Measurements from ENCODE around the gene E2F8.
"Not testable (repeated sequence)": the region's sequence is repeated elsewhere in the genome, so short reads cannot be mapped to it uniquely, and the experiment has no call there.

The E2F8 gene, protein sequence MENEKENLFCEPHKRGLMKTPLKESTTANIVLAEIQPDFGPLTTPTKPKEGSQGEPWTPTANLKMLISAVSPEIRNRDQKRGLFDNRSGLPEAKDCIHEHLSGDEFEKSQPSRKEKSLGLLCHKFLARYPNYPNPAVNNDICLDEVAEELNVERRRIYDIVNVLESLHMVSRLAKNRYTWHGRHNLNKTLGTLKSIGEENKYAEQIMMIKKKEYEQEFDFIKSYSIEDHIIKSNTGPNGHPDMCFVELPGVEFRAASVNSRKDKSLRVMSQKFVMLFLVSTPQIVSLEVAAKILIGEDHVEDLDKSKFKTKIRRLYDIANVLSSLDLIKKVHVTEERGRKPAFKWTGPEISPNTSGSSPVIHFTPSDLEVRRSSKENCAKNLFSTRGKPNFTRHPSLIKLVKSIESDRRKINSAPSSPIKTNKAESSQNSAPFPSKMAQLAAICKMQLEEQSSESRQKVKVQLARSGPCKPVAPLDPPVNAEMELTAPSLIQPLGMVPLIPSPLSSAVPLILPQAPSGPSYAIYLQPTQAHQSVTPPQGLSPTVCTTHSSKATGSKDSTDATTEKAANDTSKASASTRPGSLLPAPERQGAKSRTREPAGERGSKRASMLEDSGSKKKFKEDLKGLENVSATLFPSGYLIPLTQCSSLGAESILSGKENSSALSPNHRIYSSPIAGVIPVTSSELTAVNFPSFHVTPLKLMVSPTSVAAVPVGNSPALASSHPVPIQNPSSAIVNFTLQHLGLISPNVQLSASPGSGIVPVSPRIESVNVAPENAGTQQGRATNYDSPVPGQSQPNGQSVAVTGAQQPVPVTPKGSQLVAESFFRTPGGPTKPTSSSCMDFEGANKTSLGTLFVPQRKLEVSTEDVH

DNA sequence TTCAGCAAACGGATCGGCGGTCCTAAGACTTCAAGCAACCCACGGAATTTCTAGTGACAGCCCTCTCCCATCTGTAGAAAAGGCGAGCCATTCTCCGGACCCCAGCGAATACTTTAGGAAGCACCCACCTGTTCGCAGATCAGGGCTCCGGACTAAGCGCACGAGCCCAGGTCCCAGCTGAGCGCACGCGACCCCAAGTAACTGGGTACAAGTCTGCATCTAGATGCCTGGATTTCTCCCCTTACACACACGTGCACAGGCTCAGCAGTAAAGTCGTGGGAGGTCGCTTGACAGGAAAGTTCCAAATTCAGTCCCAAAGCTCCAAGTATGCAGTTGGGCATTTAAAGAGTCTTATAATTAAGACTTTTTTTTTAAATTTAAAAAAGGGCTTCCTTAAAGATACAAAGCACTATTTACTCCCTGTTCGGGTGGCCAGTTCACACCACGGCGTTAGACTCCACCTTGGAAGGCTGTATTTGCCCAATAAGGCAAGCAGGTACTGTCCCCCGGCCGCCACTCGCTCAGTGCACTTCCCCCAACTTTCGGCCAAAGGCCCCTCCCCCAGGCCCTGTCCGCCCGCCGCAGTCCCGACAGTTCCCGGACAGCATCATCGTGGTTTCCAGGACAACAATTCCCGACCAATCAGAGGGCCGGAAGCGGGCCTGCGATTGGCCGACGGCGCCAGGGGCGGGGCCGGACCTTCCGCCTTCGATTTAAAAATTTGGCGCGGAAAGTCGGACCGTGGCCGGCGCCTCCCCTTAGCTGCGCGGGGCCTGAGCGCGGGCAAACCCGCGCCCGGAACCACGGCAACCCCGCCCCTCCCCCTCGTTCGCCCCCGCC, at the start of gene E2F8:
Gene E2F8 (minus strand): TSS at position 526 of the 840 bp plus-strand sequence. CDS start 824 bp downstream, outside the sequence.
- FAIRE-seq: peak; percentile 97

DNA sequence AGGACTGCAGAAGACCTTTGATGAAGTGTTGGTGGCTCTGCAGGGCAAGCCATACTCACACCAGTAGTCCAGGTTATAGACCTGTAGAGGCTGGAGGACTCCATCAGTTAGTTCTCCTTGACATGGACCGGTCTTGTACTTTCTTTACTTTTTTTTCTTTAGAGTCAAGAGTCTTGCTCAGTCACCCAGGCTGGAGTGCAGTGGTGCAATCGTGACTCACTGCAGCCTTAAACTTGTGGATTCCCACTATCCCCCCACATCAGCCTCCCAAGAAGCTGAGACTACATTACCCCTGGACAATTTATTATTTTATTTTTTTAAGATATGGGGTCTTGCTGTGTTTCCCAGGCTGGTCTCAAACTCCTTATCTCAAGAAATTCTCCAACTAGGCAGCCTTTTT, 49.6 kb upstream of the E2F8 start:
- DNase-seq (ENCODE audit: insufficient read length, low spot score) (no peak), FAIRE-seq (no peak)

More for the DNA sequence above, at the start of gene E2F8:
- peak; percentile 93 for DNase-seq (ENCODE audit: insufficient read length, low spot score)

DNA sequence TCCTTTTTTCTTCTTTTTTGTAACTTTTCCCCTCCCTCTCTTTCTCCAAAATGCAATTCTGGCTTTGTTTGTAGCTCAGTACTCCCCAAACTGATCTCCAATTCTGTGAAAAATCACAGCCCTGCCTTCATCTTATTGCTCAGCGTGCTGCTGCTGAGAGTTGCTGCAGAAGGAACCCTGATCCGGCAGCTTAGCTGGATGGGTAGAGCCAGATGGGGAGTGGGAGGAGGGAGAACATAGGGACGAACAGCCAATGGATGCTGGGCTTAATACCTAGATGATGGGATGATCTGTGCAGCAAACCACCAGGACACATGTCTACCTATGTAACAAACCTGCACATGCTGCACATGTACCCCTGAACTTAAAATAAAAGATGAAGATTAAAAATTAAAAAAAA, 47.5 kb upstream of the E2F8 start:
- DNase-seq (ENCODE audit: insufficient read length, low spot score) (no peak), FAIRE-seq (no peak)

DNA sequence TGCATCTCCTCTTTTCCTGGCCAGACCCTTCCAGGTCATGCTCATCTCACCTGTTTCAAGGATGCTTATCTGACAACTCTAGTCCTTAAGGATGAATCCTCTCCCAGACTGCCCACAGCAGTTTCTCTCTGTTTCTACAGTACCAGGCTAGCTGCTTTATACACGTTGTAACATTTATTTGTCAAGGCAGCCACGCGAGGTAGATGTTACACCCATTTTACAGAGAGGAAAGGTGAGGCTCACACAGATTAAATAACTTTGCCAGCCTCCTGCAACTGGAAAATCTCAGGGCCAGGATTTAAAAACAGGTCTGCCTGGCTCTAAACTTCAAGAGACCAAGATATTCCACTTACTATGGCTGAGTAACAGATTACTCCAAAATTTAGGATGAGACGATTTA, 45.7 kb upstream of the E2F8 start:
- DNase-seq (ENCODE audit: insufficient read length, low spot score): no peak
- no peak for FAIRE-seq

DNA sequence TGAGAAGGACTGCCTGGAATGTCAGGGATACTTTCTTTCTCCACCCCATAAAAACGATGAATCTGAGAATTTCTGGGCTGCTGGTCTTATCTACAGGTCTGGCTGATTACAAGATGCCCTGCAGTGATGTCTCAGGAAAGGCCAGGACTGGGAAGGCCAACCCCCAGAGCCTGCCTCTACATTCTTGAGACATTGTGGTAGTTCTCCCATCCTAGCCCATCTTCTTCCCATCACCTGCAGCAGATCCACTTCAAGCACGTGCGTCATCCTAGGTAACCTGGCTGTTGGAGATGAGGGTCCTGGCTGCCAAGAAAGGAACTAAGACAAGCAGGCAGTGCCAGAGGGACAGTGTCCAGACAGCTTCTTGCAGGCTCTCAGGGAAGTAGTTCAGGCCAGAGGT, 44.1 kb upstream of the E2F8 start:
- FAIRE-seq (no peak), DNase-seq (ENCODE audit: insufficient read length, low spot score) (no peak)

DNA sequence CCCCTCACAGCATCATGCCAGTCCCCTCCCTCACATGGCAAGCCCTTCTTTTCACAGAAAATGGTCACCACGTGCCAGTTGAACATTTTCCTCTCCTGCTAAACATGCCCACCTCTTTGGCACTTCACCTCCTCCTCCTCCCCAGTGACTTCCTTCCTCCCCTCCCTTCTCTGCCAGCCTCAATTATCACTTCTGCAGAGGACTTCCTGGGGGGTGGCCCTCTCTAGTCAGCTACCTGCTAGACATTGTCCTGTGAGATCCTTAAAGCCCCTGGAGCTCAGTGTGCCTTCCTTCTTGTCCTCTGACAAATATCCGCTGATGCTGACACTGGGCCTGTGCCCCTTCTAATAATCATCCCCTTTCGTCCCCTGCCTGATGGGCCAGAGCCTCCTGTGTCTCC, 43.2 kb upstream of the E2F8 start:
- DNase-seq (ENCODE audit: insufficient read length, low spot score): no peak
- FAIRE-seq: no peak

DNA sequence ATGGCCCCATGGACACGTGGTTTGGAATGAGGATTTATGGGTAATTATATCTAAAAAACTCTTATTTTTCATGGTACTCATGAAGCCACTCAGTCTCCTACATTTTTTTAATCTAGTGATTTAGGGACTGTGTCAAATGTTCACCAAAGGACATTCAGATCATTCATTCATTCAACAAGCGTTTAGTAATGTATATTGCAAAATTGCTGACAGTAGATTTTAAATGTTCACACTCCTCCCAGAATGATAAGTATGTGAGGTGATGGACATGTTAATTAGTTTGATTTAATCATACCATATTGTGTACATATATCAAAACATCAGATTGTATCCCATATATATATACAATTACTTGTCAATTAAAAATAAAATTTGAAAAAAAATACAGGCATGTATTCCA, 40.8 kb upstream of the E2F8 start:
- FAIRE-seq (no peak), DNase-seq (ENCODE audit: insufficient read length, low spot score) (no peak)

DNA sequence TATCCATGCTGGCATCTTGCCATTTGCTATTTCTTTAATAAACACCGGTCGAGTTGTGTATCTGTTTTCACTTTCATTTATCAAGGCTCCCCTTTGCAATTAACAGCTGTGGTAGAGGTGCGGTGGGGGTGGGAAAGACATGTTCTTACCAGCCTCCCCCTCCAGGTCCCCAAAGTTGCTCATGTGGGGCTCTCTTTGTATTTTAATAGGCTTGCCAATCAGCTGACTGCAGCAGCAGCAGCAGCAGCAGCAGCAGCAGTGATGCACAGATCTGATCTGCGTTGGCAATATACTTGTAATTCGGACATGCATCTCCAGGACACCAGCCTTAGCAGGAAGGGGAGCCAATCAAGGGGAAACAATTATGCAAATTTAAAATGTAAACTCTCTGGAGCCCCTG, 40.3 kb upstream of the E2F8 start:
- DNase-seq (ENCODE audit: insufficient read length, low spot score): no peak
- FAIRE-seq: no peak

DNA sequence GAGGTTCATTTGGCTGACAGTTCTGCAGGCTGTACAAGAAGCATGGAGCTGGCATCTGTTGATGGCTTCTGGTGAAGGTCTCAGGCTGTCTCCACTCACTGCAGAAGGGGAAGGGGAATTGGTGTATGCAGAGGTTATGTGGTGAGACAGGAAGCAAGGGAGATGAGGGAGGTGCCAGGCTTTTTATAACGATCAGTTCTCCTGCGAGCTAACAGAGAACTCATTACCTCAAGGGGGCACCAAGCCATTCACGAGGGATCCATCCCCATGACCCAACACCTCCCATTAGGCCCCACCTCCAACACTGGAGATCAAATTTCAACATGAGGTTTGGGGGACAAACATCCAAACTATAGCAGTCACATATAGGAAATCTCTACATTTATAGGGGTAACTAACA, 38.7 kb upstream of the E2F8 start:
- DNase-seq (ENCODE audit: insufficient read length, low spot score) (no peak), FAIRE-seq (no peak)

DNA sequence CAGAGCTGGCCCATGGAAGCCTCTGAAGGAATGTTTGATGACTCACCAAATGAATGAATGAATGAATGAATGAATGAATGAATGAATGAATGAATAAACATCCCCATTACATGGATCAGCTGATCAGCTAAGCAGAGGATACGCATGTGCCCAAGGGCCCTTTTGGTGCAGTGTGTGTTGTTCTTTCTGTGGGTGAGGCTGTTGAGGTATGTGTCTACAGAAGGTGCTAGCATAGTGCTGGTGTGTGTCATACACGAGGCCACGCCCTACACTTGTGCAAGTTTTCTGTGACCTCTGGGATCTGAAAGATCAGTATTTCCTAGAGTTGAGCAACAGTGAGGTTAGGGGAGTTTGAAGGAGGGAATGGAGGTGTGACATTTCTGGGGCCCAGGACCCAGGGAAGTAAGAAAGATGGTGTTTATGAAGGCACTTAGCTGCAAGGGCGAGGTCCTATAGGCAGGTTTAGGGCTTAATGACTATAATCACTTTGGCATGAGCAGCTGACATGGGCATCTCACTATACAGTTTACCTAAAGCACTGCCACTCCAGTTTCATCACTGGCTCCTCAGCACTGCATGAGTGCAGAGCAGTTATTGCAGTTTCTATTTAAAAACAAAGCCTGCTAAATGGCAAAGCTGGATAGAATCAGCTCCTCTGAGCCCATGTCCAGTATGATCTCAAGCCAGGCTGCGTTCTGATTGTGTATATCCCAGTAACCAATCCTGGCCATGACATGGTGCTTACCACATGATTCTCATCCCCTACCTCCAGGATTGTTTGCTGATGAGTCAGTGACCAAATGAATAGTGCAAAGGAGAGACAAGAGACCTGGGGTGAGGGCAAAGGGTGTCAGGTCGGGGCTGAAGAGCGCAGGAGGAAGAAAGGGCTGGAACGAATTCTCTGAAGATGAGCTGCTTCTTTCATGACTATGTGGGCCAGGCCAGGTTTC, 36.4 kb upstream of the E2F8 start:
- DNase-seq (ENCODE audit: insufficient read length, low spot score) (no peak), FAIRE-seq (no peak)

DNA sequence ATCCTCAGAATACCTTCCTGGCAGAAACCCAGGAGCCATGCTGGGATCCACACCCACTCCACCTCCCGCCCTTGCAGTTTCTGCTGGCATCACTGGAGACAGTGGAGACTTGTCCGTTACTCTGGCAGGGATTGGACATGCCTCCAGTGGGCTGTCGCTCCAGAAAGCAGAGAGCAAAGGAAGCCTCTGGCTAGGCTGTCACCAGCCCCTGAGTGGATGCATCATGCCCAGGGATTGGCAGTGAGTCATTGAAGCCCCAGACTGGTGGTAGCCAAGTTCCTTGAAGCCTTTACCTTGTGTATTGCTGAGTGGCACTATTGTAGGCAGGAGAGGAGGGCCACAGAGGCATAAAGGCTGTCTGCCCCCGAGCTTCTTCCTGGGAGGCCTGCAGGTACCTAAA, 34.8 kb upstream of the E2F8 start:
- DNase-seq (ENCODE audit: insufficient read length, low spot score) (no peak), FAIRE-seq (no peak)

DNA sequence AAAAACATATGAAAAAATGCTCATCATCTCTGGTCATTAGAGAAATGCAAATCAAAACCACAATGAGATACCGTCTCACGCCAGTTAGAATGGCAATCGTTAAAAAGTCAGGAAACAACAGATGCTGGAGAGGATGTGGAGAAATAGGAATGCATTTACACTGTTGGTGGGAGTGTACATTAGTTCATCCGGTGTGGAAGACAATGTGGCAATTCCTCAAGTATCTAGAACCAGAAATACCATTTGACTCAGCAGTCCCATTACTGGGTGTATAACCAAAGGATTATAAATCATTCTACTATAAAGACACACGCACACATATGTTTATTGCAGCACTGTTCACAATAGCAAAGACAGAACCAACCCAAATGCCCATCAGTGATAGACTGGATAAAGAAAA, 32.5 kb upstream of the E2F8 start:
- not testable (repeated sequence) for FAIRE-seq

DNA sequence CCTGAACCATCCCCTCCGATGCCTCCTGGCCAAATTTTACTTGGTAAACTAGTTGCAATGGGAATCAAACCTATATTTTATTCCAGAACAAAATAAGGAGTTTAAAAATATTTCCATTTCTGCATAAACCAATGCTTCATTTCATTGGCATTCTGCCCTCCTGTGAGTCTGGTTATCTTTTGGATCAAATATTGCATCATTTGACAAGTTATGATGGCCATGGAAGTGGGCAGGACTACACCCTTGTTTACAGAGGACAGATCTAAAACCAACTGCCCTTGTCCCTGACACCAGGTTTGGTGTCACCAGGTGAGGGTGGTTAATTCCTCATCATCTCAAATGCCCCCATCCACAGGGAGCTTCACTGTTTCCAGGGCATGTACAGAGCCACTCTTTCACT, 28.2 kb upstream of the E2F8 start:
- FAIRE-seq (no peak), DNase-seq (ENCODE audit: insufficient read length, low spot score) (no peak)

More for the DNA sequence above, 32.5 kb upstream of the E2F8 start:
- not testable (repeated sequence) for DNase-seq (ENCODE audit: insufficient read length, low spot score)

DNA sequence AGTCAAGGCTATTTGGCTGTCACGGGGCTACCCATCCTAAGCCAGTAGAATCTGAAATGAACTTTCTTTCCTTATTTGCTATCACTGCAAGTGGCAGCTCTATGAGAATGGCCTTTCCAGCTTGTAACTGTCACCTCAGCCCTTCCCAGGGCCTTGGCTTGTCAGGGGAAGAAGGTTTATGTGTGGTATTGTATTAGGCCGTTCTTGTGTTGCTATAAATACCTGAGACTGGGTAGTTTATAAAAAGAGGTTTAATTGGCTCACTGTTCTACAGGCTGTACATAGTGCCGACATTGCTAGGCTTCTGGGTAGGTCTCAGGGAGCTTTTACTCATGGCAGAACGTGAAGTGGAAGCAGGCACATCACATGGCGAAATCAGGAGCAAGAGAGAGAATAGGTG, 26.8 kb upstream of the E2F8 start:
- no peak for FAIRE-seq
- no peak for DNase-seq (ENCODE audit: insufficient read length, low spot score)

DNA sequence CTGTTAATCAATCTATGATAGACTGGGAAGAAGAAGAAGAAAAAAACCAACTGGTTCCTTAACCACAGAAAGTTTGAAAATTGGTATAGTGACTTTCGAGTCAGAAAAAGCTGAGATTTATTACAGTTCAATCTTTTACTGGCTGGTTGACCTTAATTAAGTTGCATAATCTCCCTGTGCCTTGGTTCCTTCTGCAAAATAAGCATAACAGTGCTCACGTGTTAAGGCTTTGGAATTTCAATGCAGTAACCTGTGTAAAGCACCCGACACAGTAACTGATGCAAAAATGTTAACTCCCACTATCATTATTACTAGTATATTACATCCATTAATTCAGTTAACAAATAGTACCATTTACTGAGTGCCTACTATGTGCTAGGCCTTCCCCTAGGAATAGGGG, 22.6 kb upstream of the E2F8 start:
- no peak for DNase-seq (ENCODE audit: insufficient read length, low spot score)
- FAIRE-seq: no peak

DNA sequence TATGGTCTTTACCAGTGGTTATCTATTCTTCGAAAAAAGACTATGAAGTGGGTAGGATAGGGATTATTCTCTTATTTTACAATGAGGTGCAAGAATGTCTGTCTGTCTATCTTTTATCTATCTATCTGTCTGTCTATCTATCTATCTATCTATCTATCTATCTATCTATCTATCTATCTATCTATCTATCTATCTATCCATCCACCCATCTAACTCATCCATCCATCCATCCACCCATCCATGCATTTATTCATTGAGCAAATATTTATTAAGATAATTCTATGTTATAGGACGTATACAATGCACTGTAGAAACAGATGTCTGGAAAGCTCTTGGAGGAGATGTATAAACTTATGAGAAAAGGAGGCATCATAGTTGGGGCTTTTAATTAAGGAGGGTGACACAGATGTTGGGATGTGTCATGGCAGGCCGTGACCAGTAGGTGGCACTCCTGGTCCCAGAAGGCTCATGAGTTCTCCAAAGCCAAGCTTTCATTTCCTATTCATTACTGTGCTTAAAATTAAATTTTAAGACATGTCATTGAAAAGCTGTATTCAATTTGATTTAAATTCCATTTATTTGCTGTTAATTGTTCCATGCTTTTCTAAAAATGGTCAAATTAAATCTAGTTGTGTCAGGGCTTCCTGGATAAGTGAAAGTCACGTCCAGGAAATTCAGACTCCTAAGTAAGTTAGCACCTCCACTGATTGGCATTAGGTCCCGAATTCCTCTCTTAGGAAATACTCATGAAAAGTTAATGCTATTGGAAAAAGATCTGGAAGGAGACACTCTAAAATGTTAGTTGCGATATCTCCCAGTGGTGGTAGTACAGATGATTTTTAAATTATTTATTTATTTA, 19.0 kb upstream of the E2F8 start:
- FAIRE-seq: peak; percentile 93
- peak; percentile 45 for DNase-seq (ENCODE audit: insufficient read length, low spot score)

DNA sequence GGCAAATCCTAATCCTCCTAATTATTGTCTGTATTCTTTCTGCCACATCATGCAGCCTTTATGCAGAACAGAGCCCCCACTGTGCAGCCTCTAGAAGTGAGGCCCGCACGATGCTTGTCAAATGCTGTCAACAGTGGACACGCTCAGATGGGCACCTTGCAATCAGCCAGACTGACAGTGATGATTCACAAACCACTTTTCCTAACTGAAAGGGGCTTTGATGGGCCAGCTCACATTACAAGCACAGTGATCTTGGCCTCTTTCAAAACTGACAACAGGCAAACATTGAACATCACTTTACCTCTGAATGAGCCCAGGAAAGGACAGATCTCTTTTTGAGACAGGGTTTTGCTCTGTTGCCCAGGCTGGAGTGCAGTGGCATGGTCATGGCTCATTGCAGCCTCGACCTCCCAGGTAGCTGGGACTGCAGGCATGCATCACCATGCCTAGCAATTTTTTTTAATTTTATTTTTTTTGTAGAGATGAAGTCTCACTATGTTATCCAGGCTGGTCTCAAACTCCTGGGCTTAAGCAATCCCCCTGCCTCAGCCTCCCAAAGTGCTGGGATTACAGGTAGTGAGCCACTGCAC, 18.0 kb upstream of the E2F8 start:
- no peak for DNase-seq (ENCODE audit: insufficient read length, low spot score)
- FAIRE-seq: no peak

DNA sequence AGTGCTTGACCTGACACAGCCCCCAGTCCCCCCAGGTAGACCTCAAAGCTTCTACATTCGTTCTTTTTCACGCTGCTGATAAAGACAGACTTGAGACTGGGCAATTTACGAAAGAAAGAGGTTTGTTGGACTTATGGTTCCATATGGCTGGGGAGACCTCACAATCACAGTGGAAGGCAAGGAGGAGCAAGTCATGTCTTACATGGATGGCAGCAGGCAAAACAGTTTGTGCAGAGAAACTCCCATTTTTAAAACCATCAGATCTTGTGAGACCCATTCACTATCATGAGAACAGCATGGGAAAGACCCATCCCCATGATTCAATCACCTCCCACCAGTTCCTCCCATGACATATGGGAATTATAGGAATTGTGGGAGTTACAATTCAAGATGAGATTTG, 13.7 kb upstream of the E2F8 start:
- FAIRE-seq; DNase-seq (ENCODE audit: insufficient read length, low spot score): not testable (repeated sequence)

DNA sequence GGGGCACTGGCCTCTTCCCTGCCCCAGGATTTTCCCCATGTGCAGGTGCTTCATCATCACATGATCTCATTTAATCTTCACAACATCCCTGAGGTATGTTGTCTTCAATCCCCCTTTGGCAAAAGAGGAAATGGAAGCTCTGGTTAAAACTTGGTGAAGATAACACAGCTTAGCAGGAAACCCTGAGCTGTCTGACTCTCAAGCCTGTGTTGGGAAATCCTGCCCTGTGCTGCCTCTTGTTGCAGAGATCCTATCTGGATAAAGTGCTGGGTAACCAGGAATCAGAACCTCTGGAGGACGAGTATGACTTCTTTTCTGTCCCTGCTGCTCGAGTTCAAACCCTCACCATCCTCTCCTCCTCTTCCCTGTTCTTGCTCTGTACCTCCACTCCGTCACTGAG, 13.1 kb upstream of the E2F8 start:
- DNase-seq (ENCODE audit: insufficient read length, low spot score) (no peak), FAIRE-seq (no peak)

Measured in GM19239 (cell line).